ENCODE measurements around the gene SLC31A1. TPM values are rescaled to one million over a fixed set of nuclear protein-coding genes. Genes with fewer than 3 reads are reported as not detected.

SLC31A1 gene
- total RNA-seq, 5 donors from 2014 or later (not counting 1 experiment from before 2014, with no cell fraction given) = 2.7 to 7.1 (median 4.2) TPM

- ChIA-PET POLR2A (no interaction called here), CTCF (no interaction called here)
- Mint-ChIP-seq H3K27ac (no peak overlapping the region), H3K27me3 (no peaks in the 10 kb centered on the region), H3K36me3 (peaks cover 58% of the 10 kb centered on the region), H3K4me1 (peaks cover 0 to 2% (median 0%) of the 10 kb centered on the region in 3 donors), H3K9me3 (no peaks in the 10 kb centered on the region), H3K4me3 (no peak overlapping the region)
- ATAC-seq (replicated peaks in 1 of 4) = no peak
- no CpG with 5 or more reads among the region's 2 CpGs for WGBS (ENCODE audit: insufficient coverage)
- no peak for DNase-seq
- no peak overlapping the region for H3K27ac ChIP-seq (ENCODE audit: low read length)
- no peaks in the 10 kb centered on the region for H3K4me1 ChIP-seq (ENCODE audit: control insufficient read depth in 1 of 2, extremely low read depth in 1 of 2, insufficient read depth in 2 of 2, low read length in 2 of 2)
- no peaks in the 10 kb centered on the region for H3K27me3 ChIP-seq (replicated peaks in 1 of 2; ENCODE audit: control insufficient read depth in 2 of 2, extremely low read depth in 1 of 2, insufficient read depth in 2 of 2, low read length in 1 of 2)
- peaks cover 8 to 59% of the 10 kb centered on the region in 2 donors for H3K36me3 ChIP-seq (ENCODE audit: control insufficient read depth in 2 of 2, extremely low read depth in 1 of 2, insufficient read depth in 1 of 2, low read length in 1 of 2)
- no peaks in the 10 kb centered on the region for H3K9me3 ChIP-seq
- H3K4me3 ChIP-seq (ENCODE audit: control insufficient read depth in 1 of 2, extremely low read depth in 1 of 2, low read length in 1 of 2) = no peak overlapping the region
These were observed 28.9 kb upstream of the SLC31A1 start for GRCh38 chr9:113192455-113192854.

DNA sequence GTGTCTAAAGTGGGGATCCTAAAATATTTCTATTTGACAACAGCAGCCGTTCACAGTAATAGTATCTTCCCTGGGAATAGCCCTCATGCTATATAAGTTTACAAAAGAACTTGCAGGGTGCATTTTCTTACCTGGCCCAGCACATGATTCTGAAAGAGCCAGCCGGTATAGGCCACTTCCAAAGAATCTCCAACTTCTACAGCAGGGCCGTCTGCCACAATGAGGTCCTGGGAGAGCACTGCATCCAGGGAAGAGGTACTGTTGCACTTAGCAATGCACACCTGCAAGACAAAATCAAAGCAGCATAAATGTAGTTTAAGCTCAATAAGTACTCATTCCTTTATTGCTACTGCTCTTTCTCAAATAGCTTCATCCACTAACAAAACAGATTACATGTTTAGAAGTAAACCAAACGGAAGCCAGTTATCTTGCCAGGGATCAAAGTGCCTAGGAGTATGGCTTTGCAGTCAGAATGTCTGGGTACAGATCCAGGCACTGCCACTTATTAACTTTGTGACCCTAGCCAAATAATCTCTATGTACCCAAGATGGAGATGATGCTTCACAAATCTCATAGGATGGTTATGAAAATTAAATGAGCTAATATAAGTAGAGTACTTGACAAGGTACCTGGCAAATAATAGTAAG, 21.5 kb upstream of the SLC31A1 start:
- no peak overlapping the region for H3K4me3 ChIP-seq (ENCODE audit: control insufficient read depth in 1 of 2, extremely low read depth in 1 of 2, low read length in 1 of 2)
- no peak overlapping the region for H3K4me3 Mint-ChIP-seq
- no peaks in the 10 kb centered on the region for H3K27me3 ChIP-seq (replicated peaks in 1 of 2; ENCODE audit: control insufficient read depth in 2 of 2, extremely low read depth in 1 of 2, insufficient read depth in 2 of 2, low read length in 1 of 2)
- H3K4me1 ChIP-seq (ENCODE audit: control insufficient read depth in 1 of 2, extremely low read depth in 1 of 2, insufficient read depth in 2 of 2, low read length in 2 of 2) = no peaks in the 10 kb centered on the region
- 94% methylated on average over 2 of the region's 4 CpGs for WGBS (ENCODE audit: insufficient coverage)
- POLR2A ChIA-PET = no interaction called here
- H3K27me3 Mint-ChIP-seq = no peaks in the 10 kb centered on the region
- peaks cover 77% of the 10 kb centered on the region for H3K36me3 Mint-ChIP-seq
- DNase-seq (no peak), ATAC-seq (replicated peaks in 1 of 4) (no peak)
- no peaks in the 10 kb centered on the region for H3K9me3 ChIP-seq
- H3K36me3 ChIP-seq (ENCODE audit: control insufficient read depth in 2 of 2, extremely low read depth in 1 of 2, insufficient read depth in 1 of 2, low read length in 1 of 2) = peaks cover 3 to 54% of the 10 kb centered on the region in 2 donors
- CTCF ChIA-PET = interaction anchor here in 1 of 2 donors (1.1 kb wide), 1 partner anchor 22 kb away, joined by 3 read pairs; the partner anchor contains the start of genes FKBP15 and SLC31A1
- H3K9me3 Mint-ChIP-seq = no peaks in the 10 kb centered on the region
- H3K27ac ChIP-seq (ENCODE audit: low read length) = no peak overlapping the region
- H3K27ac Mint-ChIP-seq = no peak overlapping the region
- no peaks in the 10 kb centered on the region for H3K4me1 Mint-ChIP-seq

GRCh38 chr9:113205432-113205831, 15.9 kb upstream of the SLC31A1 start:
- peaks cover 2 to 52% of the 10 kb centered on the region in 2 donors for H3K36me3 ChIP-seq (ENCODE audit: control insufficient read depth in 2 of 2, extremely low read depth in 1 of 2, insufficient read depth in 1 of 2, low read length in 1 of 2)
- Mint-ChIP-seq H3K36me3 (peaks cover 68% of the 10 kb centered on the region), H3K27me3 (no peaks in the 10 kb centered on the region), H3K4me1 (peaks cover 0 to 6% (median 0%) of the 10 kb centered on the region in 3 donors), H3K9me3 (no peaks in the 10 kb centered on the region), H3K4me3 (no peak overlapping the region), H3K27ac (no peak overlapping the region)
- H3K4me3 ChIP-seq (ENCODE audit: control insufficient read depth in 1 of 2, extremely low read depth in 1 of 2, low read length in 1 of 2) = no peak overlapping the region
- DNase-seq (no peak), ATAC-seq (replicated peaks in 1 of 4) (no peak)
- H3K4me1 ChIP-seq (ENCODE audit: control insufficient read depth in 1 of 2, extremely low read depth in 1 of 2, insufficient read depth in 2 of 2, low read length in 2 of 2) = no peaks in the 10 kb centered on the region
- WGBS (ENCODE audit: insufficient coverage) = no CpG with 5 or more reads among the region's 2 CpGs
- H3K27ac ChIP-seq (ENCODE audit: low read length) = no peak overlapping the region
- ChIA-PET POLR2A (no interaction called here), CTCF (no interaction called here)
- H3K9me3 ChIP-seq = no peaks in the 10 kb centered on the region
- no peaks in the 10 kb centered on the region for H3K27me3 ChIP-seq (replicated peaks in 1 of 2; ENCODE audit: control insufficient read depth in 2 of 2, extremely low read depth in 1 of 2, insufficient read depth in 2 of 2, low read length in 1 of 2)

DNA sequence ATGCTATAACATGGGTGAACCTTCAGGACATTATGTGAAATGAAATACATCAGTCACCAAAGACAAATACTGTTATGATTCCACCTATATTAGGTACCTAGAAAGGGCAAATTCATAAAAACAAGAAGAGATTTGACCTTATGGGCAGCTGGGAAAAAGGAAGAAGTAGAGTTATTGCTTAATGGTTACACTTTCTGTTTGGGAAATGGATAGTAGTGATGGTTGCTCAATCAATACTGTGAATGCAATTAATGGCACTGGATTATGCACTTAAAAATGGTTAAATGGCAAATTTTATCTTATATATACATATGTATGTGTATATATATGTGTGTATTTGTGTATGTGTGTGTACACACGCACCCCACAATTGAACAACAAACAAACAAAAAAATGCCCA, 15.5 kb upstream of the SLC31A1 start:
- ChIA-PET POLR2A (no interaction called here), CTCF (interaction anchor here in 1 of 2 donors (0.7 kb wide), 1 partner anchor 20 kb away, joined by 5 read pairs; no protein-coding TSS in a partner anchor)
- WGBS (ENCODE audit: insufficient coverage) = no CpG with 5 or more reads among the region's 1 CpG
- H3K36me3 Mint-ChIP-seq = peaks cover 73% of the 10 kb centered on the region
- Histone ChIP-seq H3K36me3 (ENCODE audit: control insufficient read depth in 2 of 2, extremely low read depth in 1 of 2, insufficient read depth in 1 of 2, low read length in 1 of 2) (peaks cover 2 to 57% of the 10 kb centered on the region in 2 donors), H3K9me3 (no peaks in the 10 kb centered on the region), H3K4me1 (ENCODE audit: control insufficient read depth in 1 of 2, extremely low read depth in 1 of 2, insufficient read depth in 2 of 2, low read length in 2 of 2) (no peaks in the 10 kb centered on the region), H3K27me3 (replicated peaks in 1 of 2; ENCODE audit: control insufficient read depth in 2 of 2, extremely low read depth in 1 of 2, insufficient read depth in 2 of 2, low read length in 1 of 2) (no peaks in the 10 kb centered on the region), H3K4me3 (ENCODE audit: control insufficient read depth in 1 of 2, extremely low read depth in 1 of 2, low read length in 1 of 2) (no peak overlapping the region), H3K27ac (ENCODE audit: low read length) (no peak overlapping the region)
- peaks cover 0 to 6% (median 0%) of the 10 kb centered on the region in 3 donors for H3K4me1 Mint-ChIP-seq
- no peaks in the 10 kb centered on the region for H3K9me3 Mint-ChIP-seq
- no peak overlapping the region for H3K4me3 Mint-ChIP-seq
- ATAC-seq (replicated peaks in 1 of 4) = no peak
- DNase-seq = no peak
- no peak overlapping the region for H3K27ac Mint-ChIP-seq
- no peaks in the 10 kb centered on the region for H3K27me3 Mint-ChIP-seq

DNA sequence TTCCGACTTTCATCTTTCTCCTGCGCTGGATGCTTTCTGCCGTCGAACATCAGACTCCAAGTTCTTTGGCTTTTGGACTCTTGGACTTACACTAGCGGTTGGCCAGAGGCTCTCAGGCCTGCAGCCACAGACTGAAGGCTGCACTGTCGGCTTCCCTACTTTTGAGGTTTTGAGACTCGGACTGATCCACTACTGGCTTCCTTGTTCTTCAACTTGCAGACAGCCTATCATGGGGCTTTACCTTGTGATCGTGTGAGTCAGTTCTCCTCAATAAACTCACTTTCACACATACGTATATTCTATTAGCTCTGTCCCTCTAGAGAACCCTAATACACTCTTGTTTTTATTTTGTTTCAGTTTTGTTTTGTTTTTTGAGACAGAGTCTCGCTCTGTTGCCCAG, 10.5 kb upstream of the SLC31A1 start:
- Histone ChIP-seq H3K4me3 (ENCODE audit: control insufficient read depth in 1 of 2, extremely low read depth in 1 of 2, low read length in 1 of 2) (no peak overlapping the region), H3K4me1 (ENCODE audit: control insufficient read depth in 1 of 2, extremely low read depth in 1 of 2, insufficient read depth in 2 of 2, low read length in 2 of 2) (no peaks in the 10 kb centered on the region), H3K9me3 (no peaks in the 10 kb centered on the region), H3K27ac (ENCODE audit: low read length) (no peak overlapping the region), H3K36me3 (ENCODE audit: control insufficient read depth in 2 of 2, extremely low read depth in 1 of 2, insufficient read depth in 1 of 2, low read length in 1 of 2) (peaks cover 2 to 40% of the 10 kb centered on the region in 2 donors), H3K27me3 (replicated peaks in 1 of 2; ENCODE audit: control insufficient read depth in 2 of 2, extremely low read depth in 1 of 2, insufficient read depth in 2 of 2, low read length in 1 of 2) (no peaks in the 10 kb centered on the region)
- DNase-seq (no peak), ATAC-seq (replicated peaks in 1 of 4) (no peak)
- WGBS (ENCODE audit: insufficient coverage) = 93% methylated on average over 6 of the region's 10 CpGs
- H3K9me3 Mint-ChIP-seq = no peaks in the 10 kb centered on the region
- peaks cover 52% of the 10 kb centered on the region for H3K36me3 Mint-ChIP-seq
- POLR2A ChIA-PET = no interaction called here
- no peaks in the 10 kb centered on the region for H3K27me3 Mint-ChIP-seq
- peaks cover 14 to 23% (median 16%) of the 10 kb centered on the region in 3 donors for H3K4me1 Mint-ChIP-seq
- no peak overlapping the region for H3K4me3 Mint-ChIP-seq
- CTCF ChIA-PET = interaction anchor here in 1 of 2 donors (0.7 kb wide), 1 partner anchor 36 kb away, joined by 4 read pairs; no protein-coding TSS in a partner anchor
- H3K27ac Mint-ChIP-seq = peak overlapping the region in 1 of 2 donors; percentile 34

- peaks cover 26% of the 10 kb centered on the region for H3K36me3 Mint-ChIP-seq
- Histone ChIP-seq H3K27me3 (replicated peaks in 1 of 2; ENCODE audit: control insufficient read depth in 2 of 2, extremely low read depth in 1 of 2, insufficient read depth in 2 of 2, low read length in 1 of 2) (no peaks in the 10 kb centered on the region), H3K36me3 (ENCODE audit: control insufficient read depth in 2 of 2, extremely low read depth in 1 of 2, insufficient read depth in 1 of 2, low read length in 1 of 2) (peaks cover 0 to 14% of the 10 kb centered on the region in 2 donors), H3K9me3 (no peaks in the 10 kb centered on the region), H3K4me1 (ENCODE audit: control insufficient read depth in 1 of 2, extremely low read depth in 1 of 2, insufficient read depth in 2 of 2, low read length in 2 of 2) (peaks cover 3 to 11% of the 10 kb centered on the region in 2 experiments), H3K4me3 (ENCODE audit: control insufficient read depth in 1 of 2, extremely low read depth in 1 of 2, low read length in 1 of 2) (no peak overlapping the region), H3K27ac (ENCODE audit: low read length) (no peak overlapping the region)
- DNase-seq (peak in 1 of 35 experiments; percentile 50), ATAC-seq (replicated peaks in 1 of 4) (peak in 2 of 4 experiments; percentile 32 to 45)
- peaks cover 35 to 48% (median 45%) of the 10 kb centered on the region in 3 donors for H3K4me1 Mint-ChIP-seq
- no peaks in the 10 kb centered on the region for H3K9me3 Mint-ChIP-seq
- no CpG with 5 or more reads among the region's 3 CpGs for WGBS (ENCODE audit: insufficient coverage)
- no peaks in the 10 kb centered on the region for H3K27me3 Mint-ChIP-seq
- POLR2A ChIA-PET = no interaction called here
- H3K27ac Mint-ChIP-seq = peak overlapping the region; percentile 60 to 71
- no peak overlapping the region for H3K4me3 Mint-ChIP-seq
- CTCF ChIA-PET = no interaction called here
These were observed 6.2 kb upstream of the SLC31A1 start for GRCh38 chr9:113215132-113215531.
